Neuronal stem cell (in vitro differentiated cells): ENCODE results near the gene PHYKPL.

Source experiments
- DNase-seq: peaks from one replicate; pipeline ENCODE4 v3.0.0-alpha.2; 2013; ENCODE audit warnings: low spot score
- H2AFZ ChIP-seq: one replicate; pipeline ENCODE4 v1.6.1; 2013; ENCODE audit warnings: mild to moderate bottlenecking, low read length, inconsistent platforms
- H2AK5ac ChIP-seq: 2 replicates; pipeline ENCODE4 v1.6.1; 2013; ENCODE audit warnings: low read depth, mild to moderate bottlenecking, inconsistent platforms, low read length, moderate library complexity, mixed read lengths
- H2BK120ac ChIP-seq: 2 replicates; pipeline ENCODE4 v1.6.1; 2013; ENCODE audit warnings: low read depth, mild to moderate bottlenecking, inconsistent platforms, low read length, moderate library complexity, mixed read lengths
- H2BK12ac ChIP-seq: one replicate; pipeline ENCODE4 v1.6.1; 2013; ENCODE audit warnings: low read length, inconsistent platforms
- H2BK15ac ChIP-seq: 2 replicates; pipeline ENCODE4 v1.6.1; 2013; ENCODE audit warnings: mild to moderate bottlenecking, low read length, inconsistent platforms, mixed read lengths
- H2BK5ac ChIP-seq: one replicate; pipeline ENCODE4 v1.6.1; 2013; ENCODE audit warnings: inconsistent platforms, mild to moderate bottlenecking, low read length, moderate library complexity
- H3K14ac ChIP-seq: one replicate; pipeline ENCODE4 v1.6.1; 2013; ENCODE audit warnings: low read length, inconsistent platforms
- H3K18ac ChIP-seq: 2 replicates; pipeline ENCODE4 v1.6.1; 2013; ENCODE audit warnings: low read length, inconsistent platforms
- H3K23ac ChIP-seq: 2 replicates; pipeline ENCODE4 v1.6.1; 2013; ENCODE audit warnings: low read depth, mild to moderate bottlenecking, mixed read lengths, low read length, inconsistent platforms; ENCODE audit not compliant: poor library complexity
- H3K27ac ChIP-seq: replicated peaks from 3 replicates; pipeline ENCODE4 v1.5.1; 2013; ENCODE audit warnings: low read length, inconsistent platforms
- H3K27me3 ChIP-seq, 3 experiments: 2 replicates each; pipeline ENCODE4 v1.6.1; 2013; ENCODE audit warnings: low read length in 3 of 3, mild to moderate bottlenecking in 2 of 3, inconsistent platforms in 1 of 3, low read depth in 1 of 3, mixed read lengths in 1 of 3, moderate library complexity in 1 of 3; ENCODE audit not compliant: control insufficient read depth in 3 of 3, insufficient read depth in 3 of 3
- H3K36me3 ChIP-seq, 2 donors: replicated peaks in 1 of 2; 2 replicates each; pipeline ENCODE4 v1.6.1; 2013; ENCODE audit warnings: low read length in 2 of 2; ENCODE audit not compliant: control insufficient read depth in 2 of 2, insufficient read depth in 2 of 2
- H3K4ac ChIP-seq: 2 replicates; pipeline ENCODE4 v1.6.1; 2013; ENCODE audit warnings: inconsistent platforms, mild to moderate bottlenecking, low read length, moderate library complexity
- H3K4me1 ChIP-seq, 2 donors: 1 replicate in 1 of 2; 2 replicates in 1 of 2; pipeline ENCODE4 v1.6.1; 2013; ENCODE audit warnings: low read length in 2 of 2, low read depth in 1 of 2; ENCODE audit not compliant: control insufficient read depth in 2 of 2, insufficient read depth in 1 of 2
- H3K4me2 ChIP-seq: one replicate; pipeline ENCODE4 v1.6.1; 2013; ENCODE audit warnings: mild to moderate bottlenecking, low read length, inconsistent platforms; ENCODE audit not compliant: insufficient read depth, poor library complexity, severe bottlenecking
- H3K4me3 ChIP-seq, 2 donors: 2 replicates each; pipeline ENCODE4 v1.5.1; 2013; ENCODE audit warnings: low read length in 2 of 2, mild to moderate bottlenecking in 2 of 2, inconsistent platforms in 1 of 2, moderate library complexity in 1 of 2
- H3K79me1 ChIP-seq: one replicate; pipeline ENCODE4 v1.6.1; 2013; ENCODE audit warnings: low read depth, mild to moderate bottlenecking, inconsistent platforms, low read length, moderate library complexity
- H3K9ac ChIP-seq: one replicate; pipeline ENCODE4 v1.6.1; 2013; ENCODE audit warnings: mild to moderate bottlenecking, low read depth, low read length, inconsistent platforms; ENCODE audit not compliant: poor library complexity
- H3K9me3 ChIP-seq, 2 donors: replicated peaks in 1 of 2; 2 replicates each; pipeline versions ENCODE3 to v1.6.1; 2013; ENCODE audit warnings: low read length in 2 of 2, mild to moderate bottlenecking in 2 of 2, inconsistent platforms in 1 of 2, low read depth in 1 of 2, mixed read lengths in 1 of 2, moderate library complexity in 1 of 2; ENCODE audit not compliant: control insufficient read depth in 2 of 2, insufficient read depth in 1 of 2
- H4K8ac ChIP-seq: one replicate; pipeline ENCODE4 v1.6.1; 2013; ENCODE audit warnings: low read depth, mild to moderate bottlenecking, inconsistent platforms, low read length, moderate library complexity
- H4K91ac ChIP-seq: one replicate; pipeline ENCODE4 v1.6.1; 2013; ENCODE audit warnings: low read length, low read depth, mild to moderate bottlenecking, inconsistent platforms; ENCODE audit not compliant: poor library complexity
- WGBS, 2 donors: extraction: QIAGEN DNeasy Blood & Tissue Kit; methylation state at CpG; one replicate each; pipeline ENCODE4 v1.1.7; 2013; ENCODE audit warnings: missing lambda C conversion rate in 2 of 2, mixed read lengths in 1 of 2; ENCODE audit not compliant: insufficient read length in 2 of 2, insufficient replicate concordance in 1 of 2; ENCODE audit errors: extremely low coverage in 2 of 2; 5-methylcytosine and 5-hydroxymethylcytosine counted together

The PHYKPL gene

GRCh38 chr5:178213748-178214151 is 18.9 kb downstream of the PHYKPL start:
- Histone ChIP-seq H2AFZ (no peak overlapping the region), H2BK15ac (no peak overlapping the region), H3K4ac (no peak overlapping the region), H3K27ac (no peak overlapping the region), H4K8ac (no peak overlapping the region), H2BK12ac (no peak overlapping the region), H4K91ac (no peak overlapping the region), H3K36me3 (peaks cover 74 to 94% of the 10 kb centered on the region in 2 donors), H3K9ac (no peak overlapping the region), H3K18ac (no peak overlapping the region), H2BK120ac (no peak overlapping the region), H2AK5ac (no peak overlapping the region), H3K9me3 (no peaks in the 10 kb centered on the region), H3K4me2 (no peak overlapping the region), H3K79me1 (peaks cover 2% of the 10 kb centered on the region), H3K23ac (no peak overlapping the region), H3K4me1 (no peaks in the 10 kb centered on the region), H2BK5ac (no peak overlapping the region), H3K27me3 (no peaks in the 10 kb centered on the region), H3K4me3 (no peak overlapping the region), H3K14ac (no peak overlapping the region)
- whole genome bisulfite sequencing, 2 donors: no CpG with 5 or more reads among the region's 8 CpGs
- no peak for DNase-seq

GRCh38 chr5:178213003-178213461 is 19.6 kb downstream of the PHYKPL start:
- DNase-seq: no peak
- no peak overlapping the region for H3K27ac ChIP-seq

GRCh38 chr5:178212241-178213002 is 20.2 kb downstream of the PHYKPL start:
- no peak overlapping the region for H3K4me2 ChIP-seq
- no peak overlapping the region for H2AK5ac ChIP-seq
- H4K91ac ChIP-seq: no peak overlapping the region
- peaks cover 5% of the 10 kb centered on the region for H3K79me1 ChIP-seq
- H3K4me3 ChIP-seq: peak overlapping the region in 1 of 2 donors; percentile 20
- WGBS, 2 donors: no CpG with 5 or more reads among the region's 3 CpGs
- no peak overlapping the region for H2AFZ ChIP-seq
- H2BK12ac ChIP-seq: no peak overlapping the region
- peaks cover 85 to 100% of the 10 kb centered on the region in 2 donors for H3K36me3 ChIP-seq
- no peak overlapping the region for H4K8ac ChIP-seq
- no peak overlapping the region for H3K9ac ChIP-seq
- H3K14ac ChIP-seq: no peak overlapping the region
- H3K9me3 ChIP-seq: no peaks in the 10 kb centered on the region
- H2BK5ac ChIP-seq: no peak overlapping the region
- H3K18ac ChIP-seq: no peak overlapping the region
- H3K27me3 ChIP-seq: no peaks in the 10 kb centered on the region
- H3K4me1 ChIP-seq: peaks cover 0 to 2% of the 10 kb centered on the region in 2 donors
- H2BK15ac ChIP-seq: no peak overlapping the region
- H3K4ac ChIP-seq: no peak overlapping the region
- H2BK120ac ChIP-seq: no peak overlapping the region
- DNase-seq: no peak
- H3K23ac ChIP-seq: peak overlapping the region; percentile 38
- H3K27ac ChIP-seq: no peak overlapping the region

More at GRCh38 chr5:178213003-178213461, 19.6 kb downstream of the PHYKPL start:
- WGBS, 2 donors: no CpG with 5 or more reads among the region's 4 CpGs
- Histone ChIP-seq H3K4me2 (no peak overlapping the region), H2AK5ac (no peak overlapping the region), H3K4me1 (peaks cover 0 to under 1% of the 10 kb centered on the region in 2 donors), H2AFZ (no peak overlapping the region), H2BK120ac (no peak overlapping the region), H3K14ac (no peak overlapping the region), H2BK15ac (no peak overlapping the region), H3K79me1 (peaks cover 3% of the 10 kb centered on the region), H3K9ac (no peak overlapping the region), H4K91ac (no peak overlapping the region), H3K4ac (no peak overlapping the region), H3K23ac (peak overlapping the region; percentile 38), H2BK5ac (no peak overlapping the region), H3K9me3 (no peaks in the 10 kb centered on the region), H3K18ac (no peak overlapping the region), H3K4me3 (peak overlapping the region in 1 of 2 donors; percentile 20), H4K8ac (no peak overlapping the region), H3K36me3 (peaks cover 79 to 94% of the 10 kb centered on the region in 2 donors), H3K27me3 (no peaks in the 10 kb centered on the region), H2BK12ac (no peak overlapping the region)

- no peak for DNase-seq
- no peak overlapping the region for H3K18ac ChIP-seq
- H3K23ac ChIP-seq: no peak overlapping the region
- no peak overlapping the region for H3K4me2 ChIP-seq
- WGBS, 2 donors: no CpG with 5 or more reads among the region's 8 CpGs
- H2BK15ac ChIP-seq: no peak overlapping the region
- H3K27ac ChIP-seq: no peak overlapping the region
- peaks cover 4 to 7% of the 10 kb centered on the region in 2 donors for H3K4me1 ChIP-seq
- no peak overlapping the region for H2BK5ac ChIP-seq
- H3K9me3 ChIP-seq: no peaks in the 10 kb centered on the region
- no peak overlapping the region for H4K91ac ChIP-seq
- H4K8ac ChIP-seq: no peak overlapping the region
- peaks cover 92 to 100% of the 10 kb centered on the region in 2 donors for H3K36me3 ChIP-seq
- H2AFZ ChIP-seq: no peak overlapping the region
- no peak overlapping the region for H2BK12ac ChIP-seq
- no peak overlapping the region for H3K14ac ChIP-seq
- no peaks in the 10 kb centered on the region for H3K27me3 ChIP-seq
- H3K9ac ChIP-seq: no peak overlapping the region
- H3K4ac ChIP-seq: no peak overlapping the region
- no peak overlapping the region for H2AK5ac ChIP-seq
- H3K79me1 ChIP-seq: peaks cover 5% of the 10 kb centered on the region
- H2BK120ac ChIP-seq: no peak overlapping the region
- H3K4me3 ChIP-seq: no peak overlapping the region
Observed at GRCh38 chr5:178211095-178212048, 21.2 kb downstream of the PHYKPL start.
